Thyroid gland (tissue), 4 donors: ENCODE measurements around the gene ANKRD10.

Source experiments
- CTCF ChIP-seq, 6 experiments: fragments of 200-600 bp in 3 of 6; fragments of 450-650 bp in 3 of 6; sonication (generic) in 3 of 6; IDR thresholded peaks; one replicate each; pipeline ENCODE4 v1.5.1; 2016 to 2019; ENCODE audit warnings: antibody characterized with exemption in 6 of 6, mild to moderate bottlenecking in 2 of 6, inconsistent platforms in 1 of 6, moderate library complexity in 1 of 6
- POLR2A ChIP-seq, 2 donors: fragments of 450-650 bp; IDR thresholded peaks; one replicate each; pipeline ENCODE4 v1.6.1; 2017; ENCODE audit warnings: antibody characterized with exemption in 2 of 2, mild to moderate bottlenecking in 2 of 2, moderate library complexity in 1 of 2

DNA sequence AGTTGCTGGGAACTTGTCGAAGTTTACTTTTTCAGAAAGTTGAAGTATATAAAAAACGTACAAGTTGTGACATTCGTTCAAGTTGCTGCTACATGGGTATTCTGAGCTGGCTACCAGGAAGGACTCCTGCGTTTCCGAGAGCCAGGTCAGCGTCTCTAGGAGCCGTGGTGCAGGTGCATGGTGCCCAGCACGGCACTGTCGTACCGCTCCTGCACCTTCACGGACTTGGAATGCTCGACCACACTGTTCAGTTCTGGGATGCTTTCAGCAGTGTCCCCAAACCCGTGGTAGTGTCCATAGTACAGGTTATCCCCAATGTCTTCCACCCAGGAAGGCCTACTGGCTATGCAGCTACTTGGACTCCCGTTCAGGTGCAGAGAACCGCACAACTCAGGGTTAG lies 35.4 kb downstream of the ANKRD10 start:
- TF ChIP-seq CTCF (IDR thresholded peaks at IDR 0.05) = no peak
- no peak for TF ChIP-seq POLR2A (IDR thresholded peaks at IDR 0.05)
